ENCODE measurements around the gene SLC15A4. TPM values are rescaled to one million over a fixed set of nuclear protein-coding genes. Genes with fewer than 3 reads are reported as not detected.

SLC15A4 gene
- total RNA-seq, 1 experiment from 2014 or later = 29.1 TPM

GRCh38 chr12:128787827-128788226, 35.9 kb downstream of the SLC15A4 start:
- Histone ChIP-seq H3K4me3 (ENCODE audit: low read depth in 2 of 2, low read length in 2 of 2) (no peak overlapping the region), H3K27ac (ENCODE audit: low read length) (no peak overlapping the region), H3K4me1 (ENCODE audit: control insufficient read depth, insufficient read depth, low read length) (no peaks in the 10 kb centered on the region), H3K9me3 (ENCODE audit: control insufficient read depth, insufficient read depth, low read depth, low read length) (no peaks in the 10 kb centered on the region), H3K27me3 (ENCODE audit: control insufficient read depth, insufficient read depth, low read length) (no peaks in the 10 kb centered on the region), H3K36me3 (ENCODE audit: control insufficient read depth, insufficient read depth, low read length) (peaks cover 4% of the 10 kb centered on the region; the same call in 1 of the 2 replicates)
- no peak for DNase-seq (ENCODE audit: low read depth, low spot score)
- no peak for TF ChIP-seq POLR2AphosphoS5 (IDR thresholded peaks at IDR 0.05; ENCODE audit: low read depth, low read length)
- TF ChIP-seq TCF7L2 (IDR thresholded peaks at IDR 0.05; ENCODE audit: low read depth, low read length) = no peak
- no peak for TF ChIP-seq SIN3A (IDR thresholded peaks at IDR 0.05; ENCODE audit: borderline replicate concordance, insufficient read depth, low read depth, low read length)
- BruUV-seq (replicated peaks) = no TSS peak
- ChIA-PET CTCF (no interaction called here), POLR2A (no interaction called here)
- no peak for ATAC-seq
- in situ Hi-C loops (cut with HindIII; ENCODE audit: low pct_unique_long_range_greater_than_20kb, low sequenced_read_pairs) (no loop called here), intact Hi-C loops (cut with micrococcal nuclease; ENCODE audit: unreplicated experiment) (loop anchor here (10.0 kb wide), 1 partner anchor 1127 kb away; no protein-coding TSS in a partner anchor)

GRCh38 chr12:128786741-128787391, 36.9 kb downstream of the SLC15A4 start:
- TF ChIP-seq CTCF (IDR thresholded peaks at IDR 0.05) = no peak
- no peak for TF ChIP-seq TCF7L2 (IDR thresholded peaks at IDR 0.05; ENCODE audit: low read depth, low read length)
- no peak for TF ChIP-seq POLR2AphosphoS5 (IDR thresholded peaks at IDR 0.05; ENCODE audit: low read depth, low read length)
- TF ChIP-seq SIN3A (IDR thresholded peaks at IDR 0.05; ENCODE audit: borderline replicate concordance, insufficient read depth, low read depth, low read length) = no peak
- TF ChIP-seq REST (IDR thresholded peaks at IDR 0.05; ENCODE audit: insufficient read depth in 1 of 2, low read depth in 2 of 2, low read length in 1 of 2) = no peak
- ATAC-seq (no peak), DNase-seq (ENCODE audit: low read depth, low spot score) (no peak)
- ChIA-PET POLR2A (no interaction called here), CTCF (no interaction called here)
- in situ Hi-C loops (cut with HindIII; ENCODE audit: low pct_unique_long_range_greater_than_20kb, low sequenced_read_pairs) = no loop called here
- H3K27me3 ChIP-seq (ENCODE audit: control insufficient read depth, insufficient read depth, low read length) = no peaks in the 10 kb centered on the region
- no peak overlapping the region for H3K4me3 ChIP-seq (ENCODE audit: low read depth in 2 of 2, low read length in 2 of 2)
- no peaks in the 10 kb centered on the region for H3K36me3 ChIP-seq (ENCODE audit: control insufficient read depth, insufficient read depth, low read length)
- BruUV-seq (replicated peaks) = no TSS peak
- H3K9me3 ChIP-seq (ENCODE audit: control insufficient read depth, insufficient read depth, low read depth, low read length) = no peaks in the 10 kb centered on the region
- no peak overlapping the region for H3K27ac ChIP-seq (ENCODE audit: low read length)
- no peaks in the 10 kb centered on the region for H3K4me1 ChIP-seq (ENCODE audit: control insufficient read depth, insufficient read depth, low read length)
- intact Hi-C loops (cut with micrococcal nuclease; ENCODE audit: unreplicated experiment) = loop anchor here (10.0 kb wide), 1 partner anchor 1128 kb away; no protein-coding TSS in a partner anchor

Data from Panc1 (cell line).